HG03066 (cell line): ENCODE measurements around the gene MSL1.

ENCODE experiments used
- ATAC-seq: cut with Tn5 transposase; IDR thresholded peaks from one replicate; pipeline ENCODE4 v1.9.1; 2021; ENCODE audit warnings: low read depth; ENCODE audit not compliant: unreplicated experiment

MSL1 gene, protein sequence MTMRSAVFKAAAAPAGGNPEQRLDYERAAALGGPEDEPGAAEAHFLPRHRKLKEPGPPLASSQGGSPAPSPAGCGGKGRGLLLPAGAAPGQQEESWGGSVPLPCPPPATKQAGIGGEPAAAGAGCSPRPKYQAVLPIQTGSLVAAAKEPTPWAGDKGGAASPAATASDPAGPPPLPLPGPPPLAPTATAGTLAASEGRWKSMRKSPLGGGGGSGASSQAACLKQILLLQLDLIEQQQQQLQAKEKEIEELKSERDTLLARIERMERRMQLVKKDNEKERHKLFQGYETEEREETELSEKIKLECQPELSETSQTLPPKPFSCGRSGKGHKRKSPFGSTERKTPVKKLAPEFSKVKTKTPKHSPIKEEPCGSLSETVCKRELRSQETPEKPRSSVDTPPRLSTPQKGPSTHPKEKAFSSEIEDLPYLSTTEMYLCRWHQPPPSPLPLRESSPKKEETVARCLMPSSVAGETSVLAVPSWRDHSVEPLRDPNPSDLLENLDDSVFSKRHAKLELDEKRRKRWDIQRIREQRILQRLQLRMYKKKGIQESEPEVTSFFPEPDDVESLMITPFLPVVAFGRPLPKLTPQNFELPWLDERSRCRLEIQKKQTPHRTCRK

DNA sequence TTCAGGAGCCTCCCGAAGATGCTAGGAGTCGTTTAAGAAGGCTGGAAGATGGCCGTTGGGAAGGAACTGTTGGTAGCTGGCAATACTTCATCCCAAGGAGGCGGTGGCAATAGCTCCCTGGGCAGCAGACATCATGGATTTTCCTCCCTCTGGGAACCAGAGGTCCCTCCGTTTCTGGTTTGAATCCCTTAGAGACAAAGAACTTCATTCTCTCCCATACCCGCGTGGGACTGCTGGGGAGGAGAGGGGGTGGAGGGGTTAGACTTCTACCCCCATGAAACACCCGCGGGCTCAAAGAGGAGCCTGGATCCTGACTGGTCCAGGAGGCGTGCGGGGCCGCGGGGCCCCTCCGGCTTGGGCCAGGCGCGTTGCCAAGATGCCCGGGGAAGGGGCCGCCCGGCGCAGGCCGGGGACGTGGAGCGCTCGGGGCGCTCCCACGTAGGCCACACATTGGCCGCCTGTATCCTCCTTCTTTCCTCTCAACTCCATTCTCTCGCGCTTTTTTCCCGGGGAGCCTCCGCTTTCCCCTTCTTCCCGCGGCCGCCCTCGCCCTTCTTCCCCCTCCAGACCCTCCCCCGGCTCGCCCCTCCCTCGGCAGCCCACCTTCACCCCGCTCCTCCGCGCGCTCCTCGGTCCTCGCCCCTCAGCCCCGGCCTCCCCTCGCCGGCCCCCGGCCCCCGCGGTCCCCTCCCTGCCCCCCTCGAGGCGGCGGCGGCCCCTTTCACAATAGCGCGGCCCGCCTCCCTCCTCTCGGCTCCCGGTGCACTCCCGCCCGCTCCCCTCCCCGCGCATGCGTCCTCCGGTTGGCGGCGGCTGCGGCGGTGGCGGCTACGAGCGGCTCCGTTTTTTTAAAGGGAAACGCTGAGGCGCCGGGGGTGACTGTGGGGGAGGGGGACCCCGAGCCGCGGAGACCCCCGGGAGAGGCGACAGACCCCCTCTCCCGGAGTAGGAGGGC, at the start of gene MSL1:
TSS of gene MSL1 (plus strand) at position 791 of the 955 bp plus-strand sequence. CDS start 642 bp downstream, outside the sequence.
- no peak for ATAC-seq

DNA sequence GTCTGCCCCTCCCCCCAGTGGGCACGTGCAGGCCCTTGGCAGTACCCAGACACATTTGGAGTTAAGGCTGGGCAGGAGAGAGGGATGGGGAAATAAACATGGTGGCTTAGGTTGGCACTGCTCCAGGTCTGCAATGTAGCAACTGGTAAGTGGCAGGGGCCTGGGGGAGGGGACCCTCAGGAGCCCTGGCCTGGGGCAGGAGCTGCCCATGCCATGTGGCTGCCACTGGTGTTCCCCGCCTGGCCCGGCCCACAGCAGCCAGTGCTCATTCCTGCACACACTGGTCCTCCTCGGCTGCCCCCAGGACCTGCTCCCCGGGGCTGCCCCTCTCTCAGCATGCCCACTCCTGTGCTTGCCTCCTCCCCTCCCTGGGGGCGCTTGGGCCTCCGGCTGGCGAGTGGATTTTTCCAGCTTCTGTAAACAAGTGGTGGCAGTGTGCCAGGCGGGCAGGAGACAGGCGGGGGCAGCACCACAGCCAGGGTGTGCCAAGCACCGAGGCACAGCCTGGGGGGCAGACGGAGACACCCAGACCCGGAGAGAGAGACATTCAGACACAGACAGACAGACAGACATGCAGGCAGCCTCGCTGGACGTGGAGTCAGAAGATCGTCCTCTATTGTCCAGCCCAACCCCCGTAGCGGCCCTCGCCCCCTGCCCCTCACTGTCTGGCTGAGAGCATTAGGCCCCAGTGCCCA, 49.6 kb upstream of the MSL1 start:
- no peak for ATAC-seq

DNA sequence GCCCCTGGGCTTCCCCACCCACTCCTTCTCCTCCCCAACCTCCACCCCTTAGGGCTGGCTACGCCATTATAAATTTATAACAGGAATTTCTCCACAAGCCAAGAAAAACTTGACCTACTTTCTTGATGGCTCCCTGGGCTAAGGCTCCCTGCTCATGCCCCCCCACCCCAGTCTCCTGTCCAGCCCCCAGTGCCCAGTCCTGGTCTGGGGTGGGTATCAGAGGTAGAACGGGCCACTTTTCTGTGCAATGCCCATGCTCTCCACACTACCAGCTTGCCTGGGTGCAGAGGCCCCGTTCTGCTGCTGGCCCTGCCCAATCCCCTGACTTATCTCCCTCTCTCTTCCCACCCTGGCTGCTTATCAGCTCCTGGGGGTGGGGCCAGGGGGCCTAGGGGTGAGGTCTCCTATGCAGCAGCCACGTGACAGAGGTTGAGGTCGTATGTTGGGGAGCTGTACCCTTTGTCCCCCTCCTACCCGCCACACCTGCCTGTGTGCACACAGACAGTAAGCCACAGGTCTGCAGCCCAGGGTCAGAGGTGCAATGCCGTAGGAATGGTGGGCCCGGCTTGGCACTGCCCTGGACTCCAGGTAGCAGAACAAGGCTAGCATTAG, 48.9 kb upstream of the MSL1 start:
- ATAC-seq: no peak

DNA sequence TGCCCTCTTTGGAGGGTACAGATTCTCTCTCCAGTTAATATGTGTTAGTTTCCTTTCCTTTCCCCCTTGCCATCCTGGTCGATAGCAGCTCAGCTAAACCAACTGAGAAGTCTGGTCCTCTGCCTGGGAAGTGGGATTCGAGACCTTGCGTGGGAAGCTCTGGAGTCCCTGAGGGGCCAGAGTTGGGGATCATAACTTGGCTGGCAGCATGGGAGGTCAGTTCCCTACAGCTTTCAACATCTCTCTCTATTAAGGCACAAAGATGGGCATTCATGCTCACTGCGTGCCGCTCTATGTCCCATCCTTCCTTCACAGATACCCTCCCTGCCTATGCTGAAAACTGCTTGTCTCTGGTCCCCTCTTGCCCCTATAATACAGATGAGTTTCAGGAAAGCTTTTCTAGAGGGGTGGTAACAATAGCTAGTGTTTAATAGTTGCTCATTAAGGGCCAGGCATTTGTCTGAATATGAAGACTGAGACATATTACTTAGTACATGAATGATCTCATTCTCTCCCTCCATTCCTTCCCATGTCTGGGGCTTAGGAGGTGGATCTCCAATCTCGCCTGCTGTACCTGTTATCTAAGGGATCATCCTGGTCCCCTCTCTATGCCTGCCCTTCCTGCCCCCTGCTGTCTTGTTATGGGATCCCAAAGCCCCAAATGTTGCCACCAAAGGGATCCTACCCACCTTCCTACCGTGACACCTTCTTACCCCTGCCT, 48.2 kb upstream of the MSL1 start:
- ATAC-seq: no peak

DNA sequence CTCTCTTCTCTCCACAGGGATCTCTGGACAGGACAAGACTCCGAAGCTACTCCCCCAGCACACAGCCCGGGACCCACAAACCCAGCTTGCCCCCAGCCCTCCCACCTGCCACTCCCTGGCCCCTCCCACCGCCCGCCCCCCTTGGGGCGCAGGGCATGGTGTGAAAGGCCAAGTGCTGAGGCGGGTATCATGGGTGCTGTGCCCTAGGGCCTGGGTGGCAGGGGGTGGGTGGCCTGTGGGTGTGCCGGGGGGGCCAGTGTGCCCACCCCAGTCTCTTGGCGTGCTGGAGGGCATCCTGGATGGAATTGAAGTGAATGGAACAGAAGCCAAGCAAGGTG, 47.6 kb upstream of the MSL1 start:
- no peak for ATAC-seq

DNA sequence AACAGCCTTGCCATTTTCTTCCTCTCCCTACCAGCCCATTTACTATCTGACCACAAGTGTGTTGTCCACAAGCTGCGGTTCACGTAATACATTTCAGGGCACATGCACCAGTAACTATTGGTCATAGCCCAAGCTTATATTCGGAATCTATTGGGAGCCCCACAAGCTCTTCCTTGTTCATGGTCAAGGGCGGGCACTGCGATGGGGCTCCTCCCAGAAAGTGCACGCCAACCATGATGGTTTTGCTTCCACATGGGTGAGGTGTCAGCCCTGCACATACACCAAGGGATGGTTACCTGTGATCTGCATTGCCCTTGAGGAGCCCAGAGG, 46.9 kb upstream of the MSL1 start:
- no peak for ATAC-seq

DNA sequence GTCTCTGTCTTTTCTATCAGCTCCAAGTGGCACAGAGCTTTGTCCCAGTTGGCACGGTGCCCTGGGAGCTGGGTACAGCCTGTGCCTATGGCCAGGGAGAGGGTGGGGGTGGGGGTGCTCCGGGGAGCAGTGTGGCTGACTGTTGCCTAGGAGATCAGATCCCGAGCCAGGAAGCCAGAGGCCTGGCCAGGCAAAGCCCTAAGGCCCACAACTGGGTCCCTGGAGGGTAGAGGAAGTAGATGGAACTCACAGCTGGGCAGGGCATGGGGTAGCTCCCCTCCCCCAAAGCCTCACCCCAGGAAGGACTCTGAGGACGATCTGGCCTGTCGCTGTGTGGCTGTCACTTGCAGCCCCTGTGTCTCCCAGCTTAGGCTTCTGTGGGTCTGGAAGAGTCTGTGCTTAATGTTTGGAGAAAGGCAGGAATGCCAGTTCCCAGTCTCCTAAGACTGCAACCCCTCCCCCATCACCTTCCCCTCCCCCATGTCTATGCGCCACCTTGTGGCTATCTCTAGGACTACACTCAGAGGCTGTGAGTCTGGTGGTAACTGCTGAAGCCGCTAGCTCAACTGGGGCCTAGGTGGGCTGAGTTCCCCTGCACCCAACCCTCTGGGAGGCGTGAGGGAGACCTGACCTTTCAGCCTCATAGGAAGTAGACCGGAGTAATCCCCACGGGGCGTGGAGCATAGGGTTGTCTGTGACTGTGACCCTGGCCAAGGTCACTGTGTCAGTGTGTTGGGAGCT, 46.4 kb upstream of the MSL1 start:
- ATAC-seq: no peak

DNA sequence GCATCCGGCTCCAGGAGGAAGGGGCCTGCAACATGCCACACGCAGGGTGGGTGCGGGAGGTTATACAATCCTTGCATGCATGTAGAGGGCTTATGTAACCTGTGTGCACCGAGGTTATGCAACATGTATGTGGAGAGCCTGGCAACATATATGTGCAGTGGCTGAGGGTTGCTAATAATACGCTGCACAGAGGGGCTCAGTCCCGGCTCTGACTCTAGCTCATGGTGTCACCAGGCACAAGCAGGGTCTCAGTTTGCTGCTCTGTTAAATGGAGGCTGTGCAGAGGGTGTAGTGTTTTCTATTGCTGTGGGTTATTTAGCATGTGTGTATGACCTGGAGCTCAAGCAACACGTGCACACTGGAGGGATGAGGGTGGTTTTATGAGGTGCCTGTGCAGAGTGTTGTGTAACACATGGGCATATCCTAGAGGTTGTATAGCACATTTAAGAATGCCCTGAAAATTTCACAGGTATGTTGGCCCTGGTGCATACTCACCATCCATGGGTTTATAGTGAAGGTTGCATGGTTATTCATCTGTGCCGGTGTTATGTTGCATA, 45.8 kb upstream of the MSL1 start:
- no peak for ATAC-seq

DNA sequence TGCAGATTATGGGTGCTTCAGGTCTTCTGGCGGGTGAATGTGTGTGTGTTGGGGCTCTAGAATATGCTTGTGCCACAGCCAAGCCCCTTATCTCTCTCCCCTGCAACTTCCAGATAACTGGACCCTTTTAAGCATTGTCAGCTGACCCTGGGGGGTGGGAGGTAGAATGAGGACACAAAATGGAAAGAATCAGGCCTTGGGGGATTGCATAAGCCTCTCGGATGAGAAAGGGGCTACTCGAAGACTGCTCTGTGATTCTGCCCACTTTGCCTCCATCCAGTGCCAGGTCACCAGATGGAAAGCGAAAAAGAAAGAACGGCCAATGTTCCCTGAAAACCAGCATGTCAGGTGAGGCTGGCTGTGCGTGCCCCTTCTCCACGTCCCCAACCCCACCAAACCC, 45.2 kb upstream of the MSL1 start:
- no peak for ATAC-seq

DNA sequence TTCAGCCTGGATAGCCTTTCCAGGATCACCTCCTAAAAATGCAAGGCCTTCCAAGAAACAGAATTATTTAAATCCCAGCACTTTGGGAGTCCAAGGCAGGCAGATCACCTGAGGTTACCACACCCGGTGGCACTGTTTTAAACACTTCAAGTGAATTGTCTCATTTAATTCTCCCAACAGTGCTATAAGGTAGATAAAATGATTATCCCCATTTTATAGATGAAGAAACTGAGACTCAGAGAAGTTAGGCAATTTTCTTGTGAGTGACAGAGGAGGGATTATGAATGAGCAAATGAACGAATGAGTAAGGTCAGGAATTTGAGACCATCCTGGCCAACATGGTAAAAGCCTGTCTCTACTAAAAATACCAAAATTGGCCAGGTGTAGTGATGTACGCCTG, 42.2 kb upstream of the MSL1 start:
- ATAC-seq: no peak

DNA sequence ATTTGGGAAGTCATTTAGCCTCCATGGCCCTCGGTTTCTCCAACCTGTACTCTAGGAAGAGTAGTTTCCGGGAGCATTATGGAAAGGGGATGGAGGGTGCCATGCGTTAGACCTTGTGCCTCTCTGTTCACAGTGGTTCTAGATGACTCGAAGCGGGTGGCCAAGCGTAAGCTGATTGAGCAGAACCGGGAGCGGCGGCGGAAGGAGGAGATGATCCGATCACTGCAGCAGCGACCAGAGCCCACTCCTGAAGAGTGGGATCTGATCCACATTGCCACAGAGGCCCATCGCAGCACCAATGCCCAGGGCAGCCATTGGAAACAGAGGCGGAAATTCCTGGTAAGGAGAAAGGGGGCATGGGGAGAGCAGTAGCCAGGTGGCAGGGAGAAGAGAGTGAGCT, 37.3 kb upstream of the MSL1 start:
- ATAC-seq: no peak

DNA sequence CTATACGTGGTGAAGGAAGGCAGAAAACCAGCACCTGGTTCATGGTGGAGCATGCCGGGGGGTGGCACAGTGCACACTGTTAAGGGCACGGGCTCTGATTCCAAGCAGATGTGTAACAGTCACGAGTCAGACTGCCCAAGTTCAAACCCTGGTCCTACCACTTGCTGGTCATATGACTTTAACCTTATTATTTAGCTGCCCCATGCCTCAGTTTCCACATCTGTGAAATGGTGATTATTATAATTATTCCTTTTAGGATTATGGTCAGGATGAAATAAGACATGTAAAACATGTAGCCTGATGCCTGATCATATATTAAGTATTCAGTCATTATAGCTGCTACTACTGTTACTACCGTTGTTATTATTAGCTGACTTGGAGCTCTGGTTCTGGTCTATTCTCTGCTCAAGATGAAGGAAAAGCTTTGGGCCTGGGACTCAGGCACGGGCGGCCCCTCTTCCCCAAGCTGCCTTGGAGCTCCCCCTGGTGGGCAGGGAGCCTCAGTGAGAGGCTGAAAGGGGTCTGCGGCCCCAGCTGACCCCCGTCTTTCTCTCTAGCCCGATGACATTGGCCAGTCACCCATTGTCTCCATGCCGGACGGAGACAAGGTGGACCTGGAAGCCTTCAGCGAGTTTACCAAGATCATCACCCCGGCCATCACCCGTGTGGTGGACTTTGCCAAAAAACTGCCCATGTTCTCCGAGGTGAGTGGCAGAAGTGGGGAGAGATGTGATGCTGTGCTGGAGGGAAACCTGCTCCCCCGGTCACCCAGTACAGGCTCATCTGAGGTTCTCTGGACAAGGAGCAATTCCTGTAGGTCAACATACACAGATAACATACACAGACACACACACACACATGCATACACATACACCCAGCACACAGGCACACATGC, 35.4 kb upstream of the MSL1 start:
- no peak for ATAC-seq

DNA sequence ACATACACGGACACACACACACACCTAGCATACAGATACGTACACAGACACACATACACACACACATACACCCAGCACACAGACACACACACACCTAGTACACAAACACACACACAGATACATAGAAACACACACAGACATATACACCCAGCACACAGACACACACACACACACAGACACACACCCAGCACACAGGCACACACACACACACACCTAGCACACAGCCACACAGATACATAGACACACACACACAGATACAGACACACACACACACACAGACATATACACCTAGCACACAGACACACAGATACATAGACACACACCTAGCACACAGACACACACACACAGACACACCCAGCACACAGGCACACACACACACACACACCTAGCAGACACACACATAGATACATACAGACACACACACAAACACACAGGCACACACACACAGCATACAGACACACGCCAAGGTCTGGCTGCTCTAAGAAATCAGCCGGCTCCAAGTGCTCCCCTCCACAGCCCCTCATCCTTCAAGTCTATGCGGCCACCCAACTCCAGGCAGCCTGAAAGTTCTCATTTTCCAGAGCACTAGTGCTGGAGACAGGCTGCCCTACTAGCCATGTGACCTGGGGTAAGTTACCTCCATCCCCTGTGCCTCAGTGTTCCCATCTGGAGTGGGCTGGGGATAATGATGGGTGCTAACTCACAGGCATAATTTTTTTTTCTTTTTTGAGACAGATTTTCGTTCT, 34.5 kb upstream of the MSL1 start:
- no peak for ATAC-seq

DNA sequence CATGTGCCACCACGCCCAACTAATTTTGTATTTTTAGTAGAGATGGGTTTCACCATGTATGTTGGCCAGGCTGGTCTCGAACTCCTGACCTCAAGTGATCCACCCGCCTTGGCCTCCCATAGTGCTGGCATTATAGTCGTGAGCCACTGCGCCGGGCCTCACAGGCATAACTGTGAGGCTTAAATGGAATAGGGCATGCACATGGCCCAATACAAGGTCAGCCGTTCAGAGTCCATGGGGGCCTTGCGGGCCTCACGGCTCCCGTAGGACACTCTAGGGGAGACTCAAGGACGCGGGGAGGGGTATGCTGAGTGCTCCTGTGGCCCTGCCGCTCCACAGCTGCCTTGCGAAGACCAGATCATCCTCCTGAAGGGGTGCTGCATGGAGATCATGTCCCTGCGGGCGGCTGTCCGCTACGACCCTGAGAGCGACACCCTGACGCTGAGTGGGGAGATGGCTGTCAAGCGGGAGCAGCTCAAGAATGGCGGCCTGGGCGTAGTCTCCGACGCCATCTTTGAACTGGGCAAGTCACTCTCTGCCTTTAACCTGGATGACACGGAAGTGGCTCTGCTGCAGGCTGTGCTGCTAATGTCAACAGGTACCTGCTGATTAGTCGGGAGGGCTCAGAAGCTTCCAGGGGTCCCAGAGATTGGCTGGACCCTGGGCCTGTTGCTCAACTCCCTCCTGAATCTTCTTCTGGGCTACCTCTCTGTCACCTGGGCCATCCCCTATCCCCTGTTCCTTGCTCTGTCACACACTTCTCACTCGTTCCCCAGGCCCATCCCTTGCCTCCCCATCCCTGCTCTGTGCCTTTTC, 33.7 kb upstream of the MSL1 start:
- ATAC-seq: no peak

DNA sequence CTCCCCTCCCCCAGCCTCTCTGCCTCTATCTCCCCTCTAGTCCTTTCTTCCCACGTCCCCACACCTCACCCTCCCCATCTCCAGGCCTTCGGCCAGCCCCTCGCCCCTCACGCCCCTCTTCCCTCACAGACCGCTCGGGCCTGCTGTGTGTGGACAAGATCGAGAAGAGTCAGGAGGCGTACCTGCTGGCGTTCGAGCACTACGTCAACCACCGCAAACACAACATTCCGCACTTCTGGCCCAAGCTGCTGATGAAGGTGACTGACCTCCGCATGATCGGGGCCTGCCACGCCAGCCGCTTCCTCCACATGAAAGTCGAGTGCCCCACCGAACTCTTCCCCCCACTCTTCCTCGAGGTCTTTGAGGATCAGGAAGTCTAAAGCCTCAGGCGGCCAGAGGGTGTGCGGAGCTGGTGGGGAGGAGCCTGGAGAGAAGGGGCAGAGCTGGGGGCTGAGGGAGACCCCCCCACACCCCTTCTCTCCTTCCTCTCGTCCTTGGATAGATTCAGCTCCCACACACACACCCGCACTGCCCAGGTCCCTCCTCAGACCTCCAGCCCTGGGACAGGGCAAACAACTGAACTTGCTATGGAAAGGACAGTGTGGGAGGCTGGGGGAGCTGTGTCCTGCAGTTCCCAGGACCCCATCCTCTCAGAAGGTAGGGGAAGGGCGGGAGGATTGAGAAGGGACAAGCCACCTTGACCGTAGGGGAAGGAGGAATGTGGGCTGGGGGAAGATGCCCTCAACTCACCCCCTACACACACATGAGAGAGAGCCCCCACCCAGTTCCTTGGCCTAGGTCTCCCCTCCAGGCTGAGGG, 32.5 kb upstream of the MSL1 start:
- no peak for ATAC-seq
